HEK293 (cell line): Measurements from ENCODE around the gene HAT1.

Experiments
- HOXA7 ChIP-seq: sonication (generic); formaldehyde crosslinking; IDR thresholded peaks from 2 replicates; pipeline ENCODE4 v1.8.1; 2022; ENCODE audit warnings: missing genetic modification reagents, borderline replicate concordance
- SALL2 ChIP-seq: fragments of 450-650 bp; formaldehyde crosslinking; IDR thresholded peaks from 2 replicates; pipeline ENCODE4 v1.5.0; 2017; ENCODE audit warnings: missing biosample characterization, mild to moderate bottlenecking, missing genetic modification characterization, borderline replicate concordance
- SETDB1 ChIP-seq: IDR thresholded peaks from one replicate; pipeline ENCODE4 v1.6.1; 2017; ENCODE audit warnings: mild to moderate bottlenecking, low read length, moderate library complexity, mixed read lengths; ENCODE audit not compliant: insufficient read length
- WT1 ChIP-seq: fragments of 450-650 bp; formaldehyde crosslinking; IDR thresholded peaks from 2 replicates; pipeline ENCODE4 v1.5.1; 2016; ENCODE audit warnings: missing biosample characterization, missing genetic modification characterization
- ZFP3 ChIP-seq: fragments of 450-650 bp; formaldehyde crosslinking; IDR thresholded peaks from 2 replicates; pipeline ENCODE4 v1.5.1; 2016; ENCODE audit warnings: low read depth, missing biosample characterization, missing genetic modification characterization
- ZNF274 ChIP-seq, 2 experiments: fragments of 200-500 bp in 1 of 2; fragments of 450-650 bp in 1 of 2; sonication (Bioruptor generic) in 1 of 2; formaldehyde crosslinking in 1 of 2; IDR thresholded peaks; 2 replicates each; pipeline versions ENCODE4 v1.5.1 to v1.6.1; 2014 to 2016; ENCODE audit warnings: borderline replicate concordance in 1 of 2, inconsistent platforms in 1 of 2, low read length in 1 of 2, missing biosample characterization in 1 of 2, missing genetic modification characterization in 1 of 2
- ZNF768 ChIP-seq: fragments of 450-650 bp; formaldehyde crosslinking; IDR thresholded peaks from 2 replicates; pipeline ENCODE4 v1.5.1; 2018; ENCODE audit warnings: missing biosample characterization, mild to moderate bottlenecking, missing genetic modification characterization
- TF ChIP-seq, protein P1 (sequence below): fragments of 450-650 bp; formaldehyde crosslinking; IDR thresholded peaks from 2 replicates; pipeline ENCODE4 v1.5.1; 2016; ENCODE audit warnings: missing biosample characterization, missing genetic modification characterization

DNA sequence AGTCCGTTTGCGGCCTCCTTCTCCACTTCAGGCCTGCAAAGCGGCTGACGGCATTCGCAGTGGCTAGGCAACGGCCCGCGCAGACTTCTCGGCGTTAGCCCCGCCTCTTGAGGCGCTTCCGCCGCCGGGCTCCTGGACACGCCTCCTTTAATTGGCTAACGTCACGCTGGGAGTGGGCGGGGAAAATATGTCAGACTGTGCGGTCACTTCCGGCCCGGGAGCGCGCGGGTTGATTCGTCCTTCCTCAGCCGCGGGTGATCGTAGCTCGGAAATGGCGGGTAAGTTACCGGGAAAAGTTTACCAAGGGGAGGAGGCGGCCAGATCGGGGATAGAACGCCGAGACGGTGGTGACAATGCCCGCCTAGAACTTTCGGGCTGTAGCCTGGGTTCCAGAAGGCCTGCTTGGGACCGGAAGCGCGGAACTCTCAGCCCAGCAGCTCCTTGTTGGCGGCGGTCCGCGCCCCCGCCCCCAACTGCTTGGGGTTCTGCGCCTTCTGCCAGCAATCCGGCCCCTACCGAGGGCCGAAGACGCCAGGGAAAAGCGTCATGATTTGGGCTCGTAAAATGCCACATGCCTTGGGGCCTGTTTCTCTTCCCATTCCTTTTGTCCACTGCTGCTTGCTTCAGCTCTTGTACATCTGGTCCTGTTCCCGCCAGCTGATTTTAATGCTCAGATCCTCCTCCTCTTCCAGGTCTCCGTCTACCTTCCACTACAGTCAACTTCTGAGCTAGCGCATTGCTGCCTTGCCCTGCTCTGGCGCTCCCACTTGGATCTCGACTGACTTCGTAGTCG, at the start of gene HAT1:
- TF ChIP-seq ZNF274 (IDR thresholded peaks at IDR 0.05; ENCODE audit: low read length) = no peak
- no peak for TF ChIP-seq ZNF274 (tag by site-specific recombination; IDR thresholded peaks at IDR 0.05; ENCODE audit: borderline replicate concordance)
- TF ChIP-seq, protein P1, sequence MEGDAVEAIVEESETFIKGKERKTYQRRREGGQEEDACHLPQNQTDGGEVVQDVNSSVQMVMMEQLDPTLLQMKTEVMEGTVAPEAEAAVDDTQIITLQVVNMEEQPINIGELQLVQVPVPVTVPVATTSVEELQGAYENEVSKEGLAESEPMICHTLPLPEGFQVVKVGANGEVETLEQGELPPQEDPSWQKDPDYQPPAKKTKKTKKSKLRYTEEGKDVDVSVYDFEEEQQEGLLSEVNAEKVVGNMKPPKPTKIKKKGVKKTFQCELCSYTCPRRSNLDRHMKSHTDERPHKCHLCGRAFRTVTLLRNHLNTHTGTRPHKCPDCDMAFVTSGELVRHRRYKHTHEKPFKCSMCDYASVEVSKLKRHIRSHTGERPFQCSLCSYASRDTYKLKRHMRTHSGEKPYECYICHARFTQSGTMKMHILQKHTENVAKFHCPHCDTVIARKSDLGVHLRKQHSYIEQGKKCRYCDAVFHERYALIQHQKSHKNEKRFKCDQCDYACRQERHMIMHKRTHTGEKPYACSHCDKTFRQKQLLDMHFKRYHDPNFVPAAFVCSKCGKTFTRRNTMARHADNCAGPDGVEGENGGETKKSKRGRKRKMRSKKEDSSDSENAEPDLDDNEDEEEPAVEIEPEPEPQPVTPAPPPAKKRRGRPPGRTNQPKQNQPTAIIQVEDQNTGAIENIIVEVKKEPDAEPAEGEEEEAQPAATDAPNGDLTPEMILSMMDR = peak; percentile 32
- TF ChIP-seq WT1 = no peak
- TF ChIP-seq SETDB1 = peak; percentile 18
- no peak for TF ChIP-seq ZNF768 (tag by site-specific recombination)
- TF ChIP-seq ZFP3 (tag by site-specific recombination) = no peak
- no peak for TF ChIP-seq HOXA7 (CRISPR knock-in tag)
- TF ChIP-seq SALL2 = no peak
